H9 (cell line): ENCODE measurements around the gene AGBL4. TPM values are rescaled to one million over a fixed set of nuclear protein-coding genes. Genes with fewer than 3 reads are reported as not detected.

Experiments used
- DNase-seq: peaks from one replicate; pipeline ENCODE4 v3.0.0-alpha.2; 2017
- H2AFZ ChIP-seq: one replicate; pipeline ENCODE4 v1.6.1; 2013; ENCODE audit warnings: mild to moderate bottlenecking, low read length, control low read depth, moderate library complexity
- H2AK5ac ChIP-seq: 2 replicates; pipeline ENCODE4 v1.6.1; 2013; ENCODE audit warnings: low read length, control low read depth, mixed read lengths; ENCODE audit not compliant: insufficient read length
- H2BK120ac ChIP-seq: one replicate; pipeline ENCODE4 v1.6.1; 2013; ENCODE audit warnings: low read depth, mild to moderate bottlenecking, low read length, control low read depth, inconsistent platforms; ENCODE audit not compliant: poor library complexity, severe bottlenecking
- H2BK12ac ChIP-seq: 2 replicates; pipeline ENCODE4 v1.6.1; 2013; ENCODE audit warnings: low read length, control low read depth, mixed read lengths, low read depth; ENCODE audit not compliant: insufficient read length
- H2BK15ac ChIP-seq: 2 replicates; pipeline ENCODE4 v1.6.1; 2013; ENCODE audit warnings: low read depth, low read length, control low read depth
- H2BK20ac ChIP-seq: one replicate; pipeline ENCODE4 v1.6.1; 2013; ENCODE audit warnings: low read depth, mild to moderate bottlenecking, low read length, control low read depth, inconsistent platforms; ENCODE audit not compliant: poor library complexity, severe bottlenecking
- H2BK5ac ChIP-seq: 2 replicates; pipeline ENCODE4 v1.6.1; 2013; ENCODE audit warnings: low read length, control low read depth, mixed read lengths; ENCODE audit not compliant: insufficient read length
- H3K14ac ChIP-seq: 2 replicates; pipeline ENCODE4 v1.6.1; 2013; ENCODE audit warnings: low read length, control low read depth; ENCODE audit not compliant: insufficient read depth
- H3K18ac ChIP-seq: 2 replicates; pipeline ENCODE4 v1.6.1; 2013; ENCODE audit warnings: low read depth, mild to moderate bottlenecking, mixed read lengths, low read length, control low read depth; ENCODE audit not compliant: insufficient read length
- H3K23ac ChIP-seq: 2 replicates; pipeline ENCODE4 v1.6.1; 2013; ENCODE audit warnings: low read length, control low read depth, mixed read lengths, low read depth; ENCODE audit not compliant: insufficient read length
- H3K23me2 ChIP-seq: 2 replicates; pipeline ENCODE4 v1.6.1; 2013; ENCODE audit warnings: low read depth, mild to moderate bottlenecking, mixed read lengths, low read length, control low read depth; ENCODE audit not compliant: insufficient read length, poor library complexity, severe bottlenecking
- H3K27ac ChIP-seq: 2 replicates; pipeline ENCODE4 v1.5.1; 2013; ENCODE audit warnings: low read length, control low read depth, mixed read lengths, low read depth; ENCODE audit not compliant: insufficient read length
- H3K27me3 ChIP-seq: 2 replicates; pipeline ENCODE4 v1.6.1; 2013; ENCODE audit warnings: low read length, control low read depth, inconsistent platforms; ENCODE audit not compliant: insufficient read depth
- H3K4ac ChIP-seq: 2 replicates; pipeline ENCODE4 v1.6.1; 2013; ENCODE audit warnings: low read depth, mild to moderate bottlenecking, control low read depth, inconsistent platforms, low read length, moderate library complexity
- H3K4me1 ChIP-seq: 2 replicates; pipeline ENCODE4 v1.6.1; 2013; ENCODE audit warnings: low read length, control low read depth, inconsistent platforms; ENCODE audit not compliant: insufficient read depth
- H3K4me2 ChIP-seq: 2 replicates; pipeline ENCODE4 v1.6.1; 2013; ENCODE audit warnings: low read length, control low read depth, mixed read lengths; ENCODE audit not compliant: insufficient read length, insufficient read depth
- H3K56ac ChIP-seq: 2 replicates; pipeline ENCODE4 v1.6.1; 2013; ENCODE audit warnings: low read depth, mild to moderate bottlenecking, mixed read lengths, low read length, control low read depth; ENCODE audit not compliant: insufficient read length
- H3K79me1 ChIP-seq: 2 replicates; pipeline ENCODE4 v1.6.1; 2013; ENCODE audit warnings: low read depth, mild to moderate bottlenecking, moderate library complexity, low read length, control low read depth, inconsistent platforms; ENCODE audit not compliant: insufficient read depth, poor library complexity, severe bottlenecking
- H3K79me2 ChIP-seq: 2 replicates; pipeline ENCODE4 v1.6.1; 2013; ENCODE audit warnings: low read length, control low read depth, inconsistent platforms; ENCODE audit not compliant: insufficient read depth
- H3K9ac ChIP-seq: 2 replicates; pipeline ENCODE4 v1.6.1; 2013; ENCODE audit warnings: low read length, control low read depth, mixed read lengths; ENCODE audit not compliant: insufficient read length; ENCODE audit errors: extremely low read depth
- H3K9me3 ChIP-seq: one replicate; pipeline ENCODE4 v1.6.1; 2013; ENCODE audit warnings: low read depth, low read length, inconsistent platforms; ENCODE audit not compliant: control insufficient read depth
- H3T11ph ChIP-seq: one replicate; pipeline ENCODE4 v1.6.1; 2013; ENCODE audit warnings: mild to moderate bottlenecking, low read length, control low read depth, inconsistent platforms
- H4K20me1 ChIP-seq: one replicate; pipeline ENCODE4 v1.6.1; 2013; ENCODE audit not compliant: control insufficient read depth, insufficient read length, insufficient read depth
- H4K5ac ChIP-seq: 2 replicates; pipeline ENCODE4 v1.6.1; 2013; ENCODE audit warnings: low read depth, mild to moderate bottlenecking, mixed read lengths, low read length, control low read depth; ENCODE audit not compliant: insufficient read length
- H4K8ac ChIP-seq: replicated peaks from 2 replicates; pipeline ENCODE4 v1.6.1; 2013; ENCODE audit warnings: low read length, control low read depth, mixed read lengths, low read depth; ENCODE audit not compliant: insufficient read length
- H4K91ac ChIP-seq: 2 replicates; pipeline ENCODE4 v1.6.1; 2013; ENCODE audit warnings: low read depth, mild to moderate bottlenecking, moderate library complexity, mixed read lengths, low read length, control low read depth; ENCODE audit not compliant: insufficient read length
- H3K27ac Mint-ChIP-seq, 3 experiments: 2 replicates in 2 of 3; 3 replicates in 1 of 3; pipeline ENCODE4 v1.8.0; 2020 to 2021; ENCODE audit warnings: mixed read lengths in 3 of 3, mild to moderate bottlenecking in 1 of 3, moderate library complexity in 1 of 3
- H3K27me3 Mint-ChIP-seq: 2 replicates; pipeline ENCODE4 v1.8.0; 2021; ENCODE audit warnings: low read depth, mild to moderate bottlenecking, moderate library complexity, mixed read lengths
- H3K36me3 Mint-ChIP-seq, 3 experiments: 2 replicates in 2 of 3; 3 replicates in 1 of 3; pipeline ENCODE4 v1.8.0; 2020 to 2021; ENCODE audit warnings: low read depth in 3 of 3, mixed read lengths in 3 of 3; ENCODE audit not compliant: insufficient read depth in 1 of 3
- H3K4me1 Mint-ChIP-seq, 2 experiments: 2 replicates each; pipeline ENCODE4 v1.8.0; 2020; ENCODE audit warnings: mixed read lengths in 2 of 2
- H3K4me3 Mint-ChIP-seq, 2 experiments: 2 replicates in 1 of 2; 3 replicates in 1 of 2; pipeline ENCODE4 v1.8.0; 2020 to 2021; ENCODE audit warnings: mild to moderate bottlenecking in 2 of 2, mixed read lengths in 2 of 2, moderate library complexity in 1 of 2
- H3K9me3 Mint-ChIP-seq, 2 experiments: 2 replicates in 1 of 2; 3 replicates in 1 of 2; pipeline ENCODE4 v1.8.0; 2020; ENCODE audit warnings: mild to moderate bottlenecking in 2 of 2, mixed read lengths in 2 of 2, moderate library complexity in 1 of 2
- CTCF ChIP-seq: fragments of 200-600 bp; sonication (generic); conservative IDR thresholded peaks from 3 replicates; pipeline ENCODE4 v1.8.0; 2021; ENCODE audit warnings: antibody characterized with exemption, mild to moderate bottlenecking
- WGBS: extraction: QIAGEN DNeasy Blood & Tissue Kit; methylation state at CpG from one replicate; pipeline ENCODE4 v1.1.7; 2013; ENCODE audit warnings: missing lambda C conversion rate, low lambda C conversion rate, mixed read lengths; ENCODE audit not compliant: insufficient read length; ENCODE audit errors: extremely low coverage; 5-methylcytosine and 5-hydroxymethylcytosine counted together
- total RNA-seq: library from RNA; stranded (reverse); gene quantifications from 2 replicates; pipeline ENCODE4 v1.2.1, GENCODE V29; 2021

AGBL4 gene
- total RNA-seq, 1 experiment from 2014 or later, result not detected

GRCh38 chr1:49297783-49298182 is 726.0 kb downstream of the AGBL4 start:
- no peak for TF ChIP-seq CTCF
- H2AK5ac ChIP-seq, result no peak overlapping the region
- no peak overlapping the region for H2BK15ac ChIP-seq
- no peak overlapping the region for H2BK5ac ChIP-seq
- H3K23me2 ChIP-seq, result no peaks in the 10 kb centered on the region
- H3T11ph ChIP-seq, result no peak overlapping the region
- DNase-seq, result peak; percentile 29
- H3K9me3 ChIP-seq, result peaks cover 81% of the 10 kb centered on the region
- no peak overlapping the region for H3K27ac ChIP-seq
- H2BK12ac ChIP-seq, result no peak overlapping the region
- no peak overlapping the region for H4K5ac ChIP-seq
- H3K23ac ChIP-seq, result no peak overlapping the region
- no peak overlapping the region for H4K8ac ChIP-seq
- H3K9me3 Mint-ChIP-seq, result peaks cover 88 to 92% of the 10 kb centered on the region in 2 experiments
- no peak overlapping the region for H3K18ac ChIP-seq
- H4K91ac ChIP-seq, result no peak overlapping the region
- H2AFZ ChIP-seq, result no peak overlapping the region
- H3K14ac ChIP-seq, result no peak overlapping the region
- H3K4me1 Mint-ChIP-seq, result no peaks in the 10 kb centered on the region
- peaks cover 6 to 35% (median 8%) of the 10 kb centered on the region in 3 experiments; a peak in 6 of 7 replicates for H3K36me3 Mint-ChIP-seq
- H3K79me2 ChIP-seq, result no peaks in the 10 kb centered on the region
- no peaks in the 10 kb centered on the region for H3K79me1 ChIP-seq
- H3K4me3 Mint-ChIP-seq, result no peak overlapping the region
- no peak overlapping the region for H3K27ac Mint-ChIP-seq
- no peak overlapping the region for H3K9ac ChIP-seq
- no peak overlapping the region for H2BK120ac ChIP-seq
- no peak overlapping the region for H3K56ac ChIP-seq
- no peaks in the 10 kb centered on the region for H3K27me3 ChIP-seq
- H4K20me1 ChIP-seq, result no peaks in the 10 kb centered on the region
- H3K4me1 ChIP-seq, result no peaks in the 10 kb centered on the region
- H3K4ac ChIP-seq, result no peak overlapping the region
- no peak overlapping the region for H3K4me2 ChIP-seq
- peaks cover 2% of the 10 kb centered on the region; the same call in 1 of the 2 replicates for H3K27me3 Mint-ChIP-seq
- no peak overlapping the region for H2BK20ac ChIP-seq
- no CpG with 5 or more reads among the region's 4 CpGs for WGBS
